ENCODE measurements around the gene NMT1. TPM values are rescaled to one million over a fixed set of nuclear protein-coding genes. Genes with fewer than 3 reads are reported as not detected.

The NMT1 gene
- total and polyA plus RNA-seq, 2 of the 13 experiments (the other 11 are each of a cell fraction or from before 2014, with no cell fraction given), result 75.7 to 142 TPM

DNA sequence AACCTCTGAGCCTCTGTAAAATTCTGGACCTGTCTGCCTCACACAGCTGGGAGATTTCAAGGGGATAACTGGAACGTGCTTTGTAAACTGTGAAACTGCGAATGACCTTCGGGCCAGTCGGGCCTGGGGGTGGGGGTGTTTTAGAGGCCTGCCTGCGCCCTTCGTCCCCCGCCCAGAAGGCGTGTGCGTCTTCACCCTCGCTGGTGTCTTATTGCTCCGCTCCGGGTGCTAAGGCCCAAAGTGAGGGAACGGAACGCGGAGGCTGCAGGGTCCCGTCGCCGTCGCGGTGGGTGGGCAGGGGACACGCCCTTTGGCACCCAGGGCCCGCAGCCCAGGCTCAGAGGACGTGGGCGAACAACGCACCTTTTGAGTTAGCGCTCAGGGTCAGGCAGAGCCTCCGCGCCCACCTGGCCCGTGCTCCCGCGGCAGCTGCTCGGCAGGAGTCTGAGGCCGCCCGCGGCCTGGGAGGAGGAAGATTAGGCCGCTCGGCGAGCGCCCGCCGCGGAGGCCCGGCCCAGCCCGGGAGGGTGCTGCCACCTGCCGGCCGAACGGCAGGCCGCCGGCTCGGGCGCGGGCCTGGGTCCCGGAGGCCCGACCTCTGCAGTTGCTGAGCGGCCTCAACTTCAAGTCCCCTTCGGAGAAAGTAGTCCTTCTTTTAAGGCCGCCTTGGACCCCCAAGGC lies 39.4 kb upstream of the NMT1 start (continued):
- TF ChIP-seq, protein P1, sequence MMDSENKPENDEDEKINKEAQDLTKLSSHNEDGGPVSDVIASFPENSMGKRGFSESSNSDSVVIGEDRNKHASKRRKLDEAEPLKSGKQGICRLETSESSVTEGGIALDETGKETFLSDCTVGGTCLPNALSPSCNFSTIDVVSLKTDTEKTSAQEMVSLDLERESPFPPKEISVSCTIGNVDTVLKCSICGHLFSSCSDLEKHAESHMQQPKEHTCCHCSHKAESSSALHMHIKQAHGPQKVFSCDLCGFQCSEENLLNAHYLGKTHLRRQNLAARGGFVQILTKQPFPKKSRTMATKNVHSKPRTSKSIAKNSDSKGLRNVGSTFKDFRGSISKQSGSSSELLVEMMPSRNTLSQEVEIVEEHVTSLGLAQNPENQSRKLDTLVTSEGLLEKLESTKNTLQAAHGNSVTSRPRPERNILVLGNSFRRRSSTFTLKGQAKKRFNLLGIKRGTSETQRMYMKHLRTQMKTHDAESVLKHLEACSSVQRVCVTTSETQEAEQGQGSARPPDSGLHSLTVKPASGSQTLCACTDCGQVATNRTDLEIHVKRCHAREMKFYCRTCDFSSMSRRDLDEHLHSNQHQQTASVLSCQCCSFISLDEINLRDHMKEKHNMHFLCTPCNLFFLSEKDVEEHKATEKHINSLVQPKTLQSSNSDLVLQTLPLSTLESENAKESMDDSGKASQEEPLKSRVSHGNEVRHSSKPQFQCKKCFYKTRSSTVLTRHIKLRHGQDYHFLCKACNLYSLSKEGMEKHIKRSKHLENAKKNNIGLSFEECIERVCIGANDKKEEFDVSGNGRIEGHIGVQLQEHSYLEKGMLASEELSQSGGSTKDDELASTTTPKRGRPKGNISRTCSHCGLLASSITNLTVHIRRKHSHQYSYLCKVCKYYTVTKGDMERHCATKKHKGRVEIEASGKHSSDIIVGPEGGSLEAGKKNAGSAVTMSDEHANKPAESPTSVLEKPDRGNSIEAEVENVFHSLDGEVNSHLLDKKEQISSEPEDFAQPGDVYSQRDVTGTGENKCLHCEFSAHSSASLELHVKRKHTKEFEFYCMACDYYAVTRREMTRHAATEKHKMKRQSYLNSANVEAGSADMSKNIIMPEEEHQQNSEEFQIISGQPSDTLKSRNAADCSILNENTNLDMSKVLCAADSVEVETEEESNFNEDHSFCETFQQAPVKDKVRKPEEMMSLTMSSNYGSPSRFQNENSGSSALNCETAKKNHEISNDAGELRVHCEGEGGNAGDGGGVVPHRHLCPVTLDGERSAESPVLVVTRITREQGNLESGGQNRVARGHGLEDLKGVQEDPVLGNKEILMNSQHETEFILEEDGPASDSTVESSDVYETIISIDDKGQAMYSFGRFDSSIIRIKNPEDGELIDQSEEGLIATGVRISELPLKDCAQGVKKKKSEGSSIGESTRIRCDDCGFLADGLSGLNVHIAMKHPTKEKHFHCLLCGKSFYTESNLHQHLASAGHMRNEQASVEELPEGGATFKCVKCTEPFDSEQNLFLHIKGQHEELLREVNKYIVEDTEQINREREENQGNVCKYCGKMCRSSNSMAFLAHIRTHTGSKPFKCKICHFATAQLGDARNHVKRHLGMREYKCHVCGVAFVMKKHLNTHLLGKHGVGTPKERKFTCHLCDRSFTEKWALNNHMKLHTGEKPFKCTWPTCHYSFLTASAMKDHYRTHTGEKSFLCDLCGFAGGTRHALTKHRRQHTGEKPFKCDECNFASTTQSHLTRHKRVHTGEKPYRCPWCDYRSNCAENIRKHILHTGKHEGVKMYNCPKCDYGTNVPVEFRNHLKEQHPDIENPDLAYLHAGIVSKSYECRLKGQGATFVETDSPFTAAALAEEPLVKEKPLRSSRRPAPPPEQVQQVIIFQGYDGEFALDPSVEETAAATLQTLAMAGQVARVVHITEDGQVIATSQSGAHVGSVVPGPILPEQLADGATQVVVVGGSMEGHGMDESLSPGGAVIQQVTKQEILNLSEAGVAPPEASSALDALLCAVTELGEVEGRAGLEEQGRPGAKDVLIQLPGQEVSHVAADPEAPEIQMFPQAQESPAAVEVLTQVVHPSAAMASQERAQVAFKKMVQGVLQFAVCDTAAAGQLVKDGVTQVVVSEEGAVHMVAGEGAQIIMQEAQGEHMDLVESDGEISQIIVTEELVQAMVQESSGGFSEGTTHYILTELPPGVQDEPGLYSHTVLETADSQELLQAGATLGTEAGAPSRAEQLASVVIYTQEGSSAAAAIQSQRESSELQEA (CRISPR knock-in tag; IDR thresholded peaks at IDR 0.05; ENCODE audit: not compliant biosample characterization), result peak; percentile 79
- TF ChIP-seq TBX2 (CRISPR knock-in tag; IDR thresholded peaks at IDR 0.05; ENCODE audit: borderline replicate concordance) (peak; percentile 91), NR2C2 (CRISPR knock-in tag; IDR thresholded peaks at IDR 0.05; ENCODE audit: borderline replicate concordance) (no peak; the same call in 1 of the 2 replicates), ZNF605 (CRISPR knock-in tag; IDR thresholded peaks at IDR 0.05) (peak; percentile 96), ZNF589 (CRISPR knock-in tag; conservative IDR thresholded peaks at IDR 0.05) (no peak), ETV6 (CRISPR knock-in tag; conservative IDR thresholded peaks at IDR 0.05) (peak; percentile 34; the same call in 1 of the 2 replicates), ZNF510 (CRISPR knock-in tag; IDR thresholded peaks at IDR 0.05; ENCODE audit: low read depth) (0 out of 2 replicates have a peak, but pooled peaks have one; percentile 68), MLLT10 (CRISPR knock-in tag; IDR thresholded peaks at IDR 0.05) (no peak), IRX3 (CRISPR knock-in tag; IDR thresholded peaks at IDR 0.05; ENCODE audit: borderline replicate concordance, low read depth) (no peak), ZNF724P (CRISPR knock-in tag; IDR thresholded peaks at IDR 0.05; ENCODE audit: borderline replicate concordance) (peak; percentile 66; the same call in 1 of the 2 replicates), KDM3A (CRISPR knock-in tag; IDR thresholded peaks at IDR 0.05; ENCODE audit: low read depth) (peak; percentile 74), RFX5 (IDR thresholded peaks at IDR 0.05; ENCODE audit: low read depth, low read length) (no peak), KLF13 (CRISPR knock-in tag; IDR thresholded peaks at IDR 0.05) (no peak; the same call in 1 of the 2 replicates), ARHGAP35 (CRISPR knock-in tag; IDR thresholded peaks at IDR 0.05; ENCODE audit: borderline replicate concordance) (peak; percentile 71; the same call in 1 of the 2 replicates), MTF2 (CRISPR knock-in tag; IDR thresholded peaks at IDR 0.05; ENCODE audit: borderline replicate concordance) (no peak), HCFC1 (IDR thresholded peaks at IDR 0.05; ENCODE audit: low read depth, low read length) (no peak)
- TF ChIP-seq, protein P2, sequence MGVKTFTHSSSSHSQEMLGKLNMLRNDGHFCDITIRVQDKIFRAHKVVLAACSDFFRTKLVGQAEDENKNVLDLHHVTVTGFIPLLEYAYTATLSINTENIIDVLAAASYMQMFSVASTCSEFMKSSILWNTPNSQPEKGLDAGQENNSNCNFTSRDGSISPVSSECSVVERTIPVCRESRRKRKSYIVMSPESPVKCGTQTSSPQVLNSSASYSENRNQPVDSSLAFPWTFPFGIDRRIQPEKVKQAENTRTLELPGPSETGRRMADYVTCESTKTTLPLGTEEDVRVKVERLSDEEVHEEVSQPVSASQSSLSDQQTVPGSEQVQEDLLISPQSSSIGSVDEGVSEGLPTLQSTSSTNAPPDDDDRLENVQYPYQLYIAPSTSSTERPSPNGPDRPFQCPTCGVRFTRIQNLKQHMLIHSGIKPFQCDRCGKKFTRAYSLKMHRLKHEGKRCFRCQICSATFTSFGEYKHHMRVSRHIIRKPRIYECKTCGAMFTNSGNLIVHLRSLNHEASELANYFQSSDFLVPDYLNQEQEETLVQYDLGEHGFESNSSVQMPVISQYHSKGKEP (CRISPR knock-in tag; IDR thresholded peaks at IDR 0.05), result no peak
- TF ChIP-seq, protein P3, sequence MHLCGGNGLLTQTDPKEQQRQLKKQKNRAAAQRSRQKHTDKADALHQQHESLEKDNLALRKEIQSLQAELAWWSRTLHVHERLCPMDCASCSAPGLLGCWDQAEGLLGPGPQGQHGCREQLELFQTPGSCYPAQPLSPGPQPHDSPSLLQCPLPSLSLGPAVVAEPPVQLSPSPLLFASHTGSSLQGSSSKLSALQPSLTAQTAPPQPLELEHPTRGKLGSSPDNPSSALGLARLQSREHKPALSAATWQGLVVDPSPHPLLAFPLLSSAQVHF (CRISPR knock-in tag; IDR thresholded peaks at IDR 0.05), result 0 out of 2 replicates have a peak, but pooled peaks have one; percentile 74

Measured in HepG2 (cell line).